Subcutaneous adipose tissue (tissue), 4 donors: ENCODE results near the gene DNAJC18. TPM values are rescaled to one million over a fixed set of nuclear protein-coding genes. Genes with fewer than 3 reads are reported as not detected.

Experiments used
- total RNA-seq, 4 donors: library from RNA; depleted of rRNA; stranded (reverse); fragments of >200 nt; gene quantifications; one replicate each; pipeline ENCODE4 v1.1.0, GENCODE V29; 2016
- TF ChIP-seq, protein P1 (sequence below): fragments of 450-650 bp; IDR thresholded peaks from one replicate; pipeline ENCODE4 v1.5.1; 2016; ENCODE audit warnings: low read depth, mild to moderate bottlenecking, control low read depth, antibody characterized with exemption, moderate library complexity

The DNAJC18 gene
- total RNA-seq, 4 donors from 2014 or later: 3.8 to 9.0 (median 4.4) TPM

- TF ChIP-seq, protein P1, sequence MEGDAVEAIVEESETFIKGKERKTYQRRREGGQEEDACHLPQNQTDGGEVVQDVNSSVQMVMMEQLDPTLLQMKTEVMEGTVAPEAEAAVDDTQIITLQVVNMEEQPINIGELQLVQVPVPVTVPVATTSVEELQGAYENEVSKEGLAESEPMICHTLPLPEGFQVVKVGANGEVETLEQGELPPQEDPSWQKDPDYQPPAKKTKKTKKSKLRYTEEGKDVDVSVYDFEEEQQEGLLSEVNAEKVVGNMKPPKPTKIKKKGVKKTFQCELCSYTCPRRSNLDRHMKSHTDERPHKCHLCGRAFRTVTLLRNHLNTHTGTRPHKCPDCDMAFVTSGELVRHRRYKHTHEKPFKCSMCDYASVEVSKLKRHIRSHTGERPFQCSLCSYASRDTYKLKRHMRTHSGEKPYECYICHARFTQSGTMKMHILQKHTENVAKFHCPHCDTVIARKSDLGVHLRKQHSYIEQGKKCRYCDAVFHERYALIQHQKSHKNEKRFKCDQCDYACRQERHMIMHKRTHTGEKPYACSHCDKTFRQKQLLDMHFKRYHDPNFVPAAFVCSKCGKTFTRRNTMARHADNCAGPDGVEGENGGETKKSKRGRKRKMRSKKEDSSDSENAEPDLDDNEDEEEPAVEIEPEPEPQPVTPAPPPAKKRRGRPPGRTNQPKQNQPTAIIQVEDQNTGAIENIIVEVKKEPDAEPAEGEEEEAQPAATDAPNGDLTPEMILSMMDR: no peak
These were observed 11.9 kb upstream of the DNAJC18 start for GRCh38 chr5:139451176-139451575.

DNA sequence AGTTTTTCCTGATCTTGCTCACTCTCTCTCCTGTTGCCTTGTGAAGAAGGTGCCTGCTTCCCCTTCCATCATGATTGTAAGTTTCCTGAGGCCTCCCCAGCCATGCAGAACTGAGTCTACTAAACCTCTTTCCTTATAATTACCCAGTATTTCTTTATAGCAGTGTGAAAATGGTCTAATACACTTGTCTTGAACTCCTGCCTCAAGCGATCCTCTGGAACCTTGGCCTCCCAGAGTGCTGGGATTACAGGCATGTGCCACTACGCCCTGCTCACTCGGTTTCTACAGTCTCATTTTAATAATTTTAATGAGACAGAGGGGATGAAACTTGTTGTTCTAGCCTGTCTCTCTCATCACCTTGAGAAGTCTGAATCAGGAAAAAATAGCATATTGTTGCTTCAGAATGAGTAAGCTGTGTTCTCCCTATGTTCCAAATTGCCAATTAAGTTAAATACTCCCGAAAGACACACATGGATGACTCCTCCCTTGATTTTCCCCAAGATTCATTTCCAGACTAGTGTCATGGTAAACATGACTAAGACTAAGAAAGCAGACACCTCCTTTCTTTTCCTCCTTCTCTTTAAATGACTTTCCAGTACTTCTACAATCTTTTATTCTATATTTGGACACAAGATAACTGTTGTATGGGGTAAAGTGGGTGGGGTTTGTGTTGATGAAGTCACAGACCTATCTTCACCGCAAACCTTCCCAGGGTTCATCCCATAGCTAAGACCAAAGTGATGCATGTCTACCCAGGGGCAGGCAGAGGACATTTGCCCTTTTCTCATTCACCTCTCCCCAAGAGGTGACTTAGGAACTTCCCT is 7.8 kb upstream of the DNAJC18 start:
- TF ChIP-seq, protein P1: no peak

DNA sequence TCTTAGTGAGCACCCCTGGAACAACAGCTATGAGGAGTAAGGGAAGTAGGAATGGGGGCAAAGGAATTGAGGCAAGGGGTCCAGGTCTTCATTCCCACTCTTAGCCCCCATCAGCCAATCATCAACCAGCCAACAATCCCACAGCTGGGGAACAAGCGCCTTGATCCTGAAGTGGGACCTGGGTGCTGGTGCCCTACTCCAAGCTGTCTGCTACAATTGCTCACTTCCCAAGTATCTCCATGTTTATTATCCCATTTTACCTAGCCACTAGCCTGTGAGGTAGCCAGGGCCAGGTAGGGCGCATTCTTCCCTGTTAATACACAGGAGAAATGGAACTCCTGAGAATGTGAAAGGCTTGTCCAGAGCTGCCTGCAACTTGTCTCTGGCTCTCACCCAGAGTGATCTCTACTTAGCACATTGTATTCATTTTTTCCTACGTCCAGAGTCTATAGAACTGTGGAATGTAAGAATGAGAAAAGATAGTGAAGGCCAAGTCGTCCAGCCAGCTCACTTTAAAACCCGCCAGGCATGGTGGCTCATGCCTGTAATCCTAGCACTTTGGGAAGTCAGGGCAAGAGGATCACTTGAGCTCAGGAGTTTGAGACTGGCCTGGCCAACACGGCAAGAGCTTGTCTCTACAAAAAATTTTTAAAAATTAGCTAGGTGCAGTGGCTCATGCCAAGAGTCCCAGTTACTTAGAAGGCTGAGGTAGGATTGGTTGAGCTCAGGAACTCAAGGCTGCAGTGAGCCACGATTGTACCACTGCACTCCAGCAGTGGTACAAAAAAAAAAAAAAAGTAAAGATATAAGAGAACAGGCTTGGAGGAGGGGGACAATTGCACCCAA is 6.2 kb upstream of the DNAJC18 start:
- TF ChIP-seq, protein P1: no peak

- TF ChIP-seq, protein P1: no peak
These were observed 4.6 kb upstream of the DNAJC18 start for GRCh38 chr5:139443831-139444453.

GRCh38 chr5:139438707-139439012 is 665 bp downstream of the DNAJC18 start:
- TF ChIP-seq, protein P1: no peak

GRCh38 chr5:139435676-139436075 is 3.6 kb downstream of the DNAJC18 start:
- TF ChIP-seq, protein P1: no peak

- TF ChIP-seq, protein P1: no peak
These were observed 7.6 kb downstream of the DNAJC18 start for GRCh38 chr5:139431706-139432105.
